Muscle layer of colon (tissue), 2 donors: Measurements from ENCODE around the gene DYRK1B.

Experiments used
- H3K27ac ChIP-seq: one replicate; pipeline ENCODE4 v1.7.0; 2013; ENCODE audit warnings: low read depth, mild to moderate bottlenecking, low read length, moderate library complexity
- H3K27me3 ChIP-seq, 2 donors: one replicate each; pipeline ENCODE4 v1.7.0; 2013; ENCODE audit warnings: low read length in 2 of 2, mild to moderate bottlenecking in 2 of 2; ENCODE audit not compliant: insufficient read depth in 2 of 2, control insufficient read depth in 1 of 2
- H3K36me3 ChIP-seq: one replicate; pipeline ENCODE4 v1.7.0; 2013; ENCODE audit warnings: mild to moderate bottlenecking, low read length; ENCODE audit not compliant: insufficient read depth
- H3K4me1 ChIP-seq: one replicate; pipeline ENCODE4 v1.7.0; 2013; ENCODE audit warnings: mild to moderate bottlenecking, low read length; ENCODE audit not compliant: insufficient read depth
- H3K4me3 ChIP-seq, 2 donors: one replicate each; pipeline ENCODE4 v1.7.0; 2013; ENCODE audit warnings: low read length in 2 of 2, low read depth in 1 of 2, mild to moderate bottlenecking in 1 of 2, moderate library complexity in 1 of 2
- H3K9ac ChIP-seq: one replicate; pipeline ENCODE4 v1.7.0; 2013; ENCODE audit warnings: low read length
- H3K9me3 ChIP-seq: one replicate; pipeline ENCODE4 v1.7.0; 2013; ENCODE audit warnings: mild to moderate bottlenecking, low read length
- donor health status: abdominal sarcoma.
- donor health status: Adenocarcinoma of cecum.

Gene DYRK1B

GRCh38 chr19:39828654-39829032, 5.3 kb downstream of the DYRK1B start:
- Histone ChIP-seq H3K4me1 (peaks cover 23% of the 10 kb centered on the region), H3K36me3 (peaks cover 53% of the 10 kb centered on the region), H3K27ac (no peak overlapping the region), H3K9me3 (no peaks in the 10 kb centered on the region), H3K4me3 (no peak overlapping the region), H3K9ac (no peak overlapping the region), H3K27me3 (no peaks in the 10 kb centered on the region)

GRCh38 chr19:39828015-39828653, 5.8 kb downstream of the DYRK1B start:
- no peaks in the 10 kb centered on the region for H3K9me3 ChIP-seq
- H3K4me3 ChIP-seq, result no peak overlapping the region
- H3K4me1 ChIP-seq, result peaks cover 28% of the 10 kb centered on the region
- no peak overlapping the region for H3K27ac ChIP-seq
- H3K27me3 ChIP-seq, result no peaks in the 10 kb centered on the region
- H3K9ac ChIP-seq, result no peak overlapping the region
- H3K36me3 ChIP-seq, result peaks cover 53% of the 10 kb centered on the region

DNA sequence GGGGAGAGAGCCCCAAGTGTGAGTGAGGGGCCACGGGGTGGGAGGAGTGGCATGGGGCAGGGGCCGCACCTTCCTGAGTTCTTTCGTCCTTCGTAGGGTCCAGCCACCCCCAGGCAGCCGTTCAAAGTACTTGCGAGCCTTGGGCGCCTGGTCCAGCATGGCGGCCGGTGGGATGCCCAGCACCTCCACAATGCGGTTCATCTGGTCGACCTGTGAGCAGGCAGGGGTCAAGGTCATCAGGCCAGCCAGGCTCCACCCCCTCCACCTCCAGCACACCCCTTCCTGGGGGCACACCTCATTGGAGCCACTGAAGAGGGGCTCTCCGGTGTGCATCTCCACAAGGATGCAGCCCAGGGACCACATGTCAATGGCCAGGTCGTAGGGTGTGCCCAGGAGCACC, 6.7 kb downstream of the DYRK1B start:
- Histone ChIP-seq H3K27me3 (no peaks in the 10 kb centered on the region), H3K27ac (no peak overlapping the region), H3K4me1 (peaks cover 21% of the 10 kb centered on the region), H3K36me3 (peaks cover 53% of the 10 kb centered on the region), H3K9ac (no peak overlapping the region), H3K9me3 (no peaks in the 10 kb centered on the region), H3K4me3 (no peak overlapping the region)

DNA sequence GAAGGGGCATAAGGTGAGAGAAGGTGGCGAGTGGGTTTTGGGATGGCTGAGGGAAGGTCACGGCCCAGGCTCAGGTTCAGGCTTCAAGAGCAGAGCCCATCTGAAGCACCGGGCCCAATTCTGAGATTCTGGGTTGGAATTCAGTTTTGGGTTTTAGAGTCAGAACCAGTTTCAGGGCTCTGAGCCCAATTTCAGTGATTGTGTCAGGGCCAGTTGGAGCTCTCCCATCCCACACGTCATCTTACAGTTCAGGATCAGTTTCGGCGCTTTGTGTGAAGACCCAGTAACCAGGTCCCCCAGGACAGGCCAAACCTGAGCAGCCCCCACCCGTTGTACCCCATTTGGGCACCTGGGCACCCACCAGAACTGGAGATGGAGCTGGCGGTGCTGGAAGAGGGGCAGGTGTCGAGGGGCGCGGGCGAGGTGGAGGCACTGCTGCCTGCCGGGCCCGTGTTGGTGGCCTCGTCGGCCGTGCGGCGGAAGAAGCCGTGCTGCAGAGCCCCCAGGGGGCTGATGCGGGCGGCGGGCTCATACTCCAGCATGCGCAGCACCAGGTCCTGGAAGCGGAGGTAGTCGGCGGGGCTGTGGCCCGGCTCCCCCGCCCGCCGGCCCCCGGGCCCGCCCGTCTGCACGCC, 7.5 kb downstream of the DYRK1B start:
- Histone ChIP-seq H3K9me3 (no peaks in the 10 kb centered on the region), H3K27me3 (no peaks in the 10 kb centered on the region), H3K9ac (no peak overlapping the region), H3K4me3 (no peak overlapping the region), H3K27ac (no peak overlapping the region), H3K36me3 (peaks cover 52% of the 10 kb centered on the region), H3K4me1 (peaks cover 17% of the 10 kb centered on the region)

- Histone ChIP-seq H3K9me3 (no peaks in the 10 kb centered on the region), H3K27me3 (no peaks in the 10 kb centered on the region), H3K36me3 (peaks cover 43% of the 10 kb centered on the region), H3K9ac (no peak overlapping the region), H3K4me3 (no peak overlapping the region), H3K4me1 (peaks cover 17% of the 10 kb centered on the region), H3K27ac (no peak overlapping the region)
Observed at GRCh38 chr19:39825531-39826076, 8.4 kb downstream of the DYRK1B start.

GRCh38 chr19:39825093-39825463, 8.9 kb downstream of the DYRK1B start:
- peaks cover 38% of the 10 kb centered on the region for H3K36me3 ChIP-seq
- H3K27me3 ChIP-seq, result no peaks in the 10 kb centered on the region
- no peak overlapping the region for H3K4me3 ChIP-seq
- no peak overlapping the region for H3K27ac ChIP-seq
- peaks cover 17% of the 10 kb centered on the region for H3K4me1 ChIP-seq
- H3K9me3 ChIP-seq, result no peaks in the 10 kb centered on the region
- H3K9ac ChIP-seq, result no peak overlapping the region

DNA sequence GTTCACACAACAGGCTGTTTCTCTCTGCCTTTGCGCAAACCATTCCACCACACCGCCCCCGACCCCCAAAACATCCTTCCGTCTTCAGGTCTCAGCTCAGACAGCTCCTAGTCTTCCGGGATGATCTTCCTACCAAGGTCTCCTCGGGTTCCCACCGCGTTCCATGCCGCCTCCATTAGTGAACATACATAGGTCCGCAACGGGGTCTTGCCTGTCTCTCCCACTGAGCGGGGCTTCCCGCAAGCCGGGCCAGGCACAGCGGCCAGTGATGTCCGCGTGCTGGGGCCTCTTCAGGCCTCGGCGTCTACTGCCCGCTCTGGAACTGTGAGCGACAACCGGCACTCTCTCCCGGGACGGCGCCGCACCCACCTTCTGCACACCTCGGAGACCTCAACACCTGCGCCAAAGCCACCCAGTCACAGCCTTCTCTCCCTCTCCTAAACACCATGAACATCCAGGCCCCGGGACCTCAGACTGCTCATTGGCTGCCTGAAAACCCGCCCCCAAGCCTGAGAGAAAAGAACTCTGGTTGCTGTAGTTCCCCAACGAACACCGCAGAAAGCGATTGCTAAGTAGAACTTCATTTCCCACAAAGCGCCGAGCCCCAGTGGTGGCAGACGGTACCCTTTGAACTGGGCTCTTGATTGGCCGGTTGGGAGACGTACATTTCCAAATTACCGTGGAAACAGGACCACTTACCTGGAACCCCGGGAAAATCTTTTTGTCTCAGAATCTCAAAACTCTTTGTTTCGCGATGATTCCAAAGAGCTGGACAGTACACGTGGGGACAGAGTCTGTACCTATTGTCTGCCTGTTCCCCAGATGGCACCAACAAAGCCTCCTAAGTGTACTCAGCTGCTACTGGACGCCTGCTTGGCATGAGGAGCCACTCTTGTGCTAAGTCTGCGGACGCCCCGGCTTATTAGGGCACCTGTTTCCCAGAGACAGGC, 9.5 kb downstream of the DYRK1B start:
- Histone ChIP-seq H3K27ac (peak overlapping the region; percentile 40), H3K9ac (peak overlapping the region; percentile 62), H3K4me1 (peaks cover 17% of the 10 kb centered on the region), H3K4me3 (peak overlapping the region; percentile 43 to 82), H3K9me3 (no peaks in the 10 kb centered on the region), H3K27me3 (no peaks in the 10 kb centered on the region), H3K36me3 (peaks cover 31% of the 10 kb centered on the region)

GRCh38 chr19:39823686-39824085, 10.3 kb downstream of the DYRK1B start:
- Histone ChIP-seq H3K27ac (peak overlapping the region; percentile 40), H3K4me3 (peak overlapping the region; percentile 43 to 82), H3K4me1 (peaks cover 17% of the 10 kb centered on the region), H3K36me3 (peaks cover 24% of the 10 kb centered on the region), H3K9ac (peak overlapping the region; percentile 62), H3K27me3 (no peaks in the 10 kb centered on the region), H3K9me3 (no peaks in the 10 kb centered on the region)

DNA sequence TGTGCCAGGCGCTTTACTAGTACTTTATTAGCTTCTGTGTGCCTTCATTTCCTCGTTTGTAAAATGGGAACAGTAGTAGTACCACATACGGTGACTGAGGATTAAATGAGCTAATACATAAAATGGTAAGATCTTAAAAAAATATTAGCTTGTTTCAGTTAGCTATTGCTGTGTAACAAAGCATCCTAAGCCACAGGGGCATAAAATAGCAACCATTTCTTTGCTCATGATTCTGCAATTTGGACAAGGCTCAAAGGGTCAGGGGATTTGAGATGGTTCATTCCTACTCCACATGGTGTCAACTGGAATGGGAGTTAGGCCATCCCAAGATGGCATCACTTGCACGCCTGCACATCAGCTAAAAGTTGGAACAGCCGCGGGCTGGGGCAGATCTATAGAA, 13.3 kb downstream of the DYRK1B start:
- H3K9me3 ChIP-seq, result no peaks in the 10 kb centered on the region
- H3K4me3 ChIP-seq, result no peak overlapping the region
- H3K9ac ChIP-seq, result no peak overlapping the region
- no peaks in the 10 kb centered on the region for H3K36me3 ChIP-seq
- H3K27me3 ChIP-seq, result no peaks in the 10 kb centered on the region
- H3K27ac ChIP-seq, result no peak overlapping the region
- H3K4me1 ChIP-seq, result peaks cover 17% of the 10 kb centered on the region

- H3K4me1 ChIP-seq, result peaks cover 11% of the 10 kb centered on the region
- no peaks in the 10 kb centered on the region for H3K27me3 ChIP-seq
- no peak overlapping the region for H3K27ac ChIP-seq
- no peaks in the 10 kb centered on the region for H3K9me3 ChIP-seq
- H3K9ac ChIP-seq, result no peak overlapping the region
- H3K36me3 ChIP-seq, result no peaks in the 10 kb centered on the region
- H3K4me3 ChIP-seq, result no peak overlapping the region
Observed at GRCh38 chr19:39819786-39820185, 14.2 kb downstream of the DYRK1B start.

DNA sequence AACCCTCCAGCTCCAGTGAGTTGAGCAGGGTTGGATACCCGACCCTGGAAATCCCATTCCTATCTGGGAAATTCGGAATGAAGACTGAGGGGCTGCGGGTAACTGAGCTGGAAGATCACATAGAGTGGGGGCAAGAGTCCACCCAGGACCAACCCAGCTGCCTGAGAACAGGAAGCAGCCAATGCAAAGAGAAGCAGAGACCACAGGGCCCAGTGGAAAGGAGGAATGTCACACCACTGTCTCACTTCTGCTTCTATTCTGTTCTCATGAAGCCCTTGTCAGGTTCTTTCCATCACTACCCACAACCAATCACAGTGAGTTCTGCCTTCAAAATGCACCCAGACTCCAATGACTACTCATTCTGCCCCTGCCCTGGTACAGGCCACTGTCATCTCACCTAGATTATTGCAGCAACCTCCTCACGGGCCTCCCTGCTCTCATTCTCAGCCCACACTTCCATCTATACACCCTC, 15.3 kb downstream of the DYRK1B start:
- no peak overlapping the region for H3K27ac ChIP-seq
- H3K9ac ChIP-seq, result no peak overlapping the region
- peaks cover 7% of the 10 kb centered on the region for H3K4me1 ChIP-seq
- H3K27me3 ChIP-seq, result no peaks in the 10 kb centered on the region
- no peak overlapping the region for H3K4me3 ChIP-seq
- H3K9me3 ChIP-seq, result no peaks in the 10 kb centered on the region
- H3K36me3 ChIP-seq, result no peaks in the 10 kb centered on the region
